A673 (cell line): ENCODE results near the gene CABLES2. TPM values are rescaled to one million over a fixed set of nuclear protein-coding genes. Genes with fewer than 3 reads are reported as not detected.

ENCODE experiments used
- BruUV-seq: library from RNA; stranded (reverse); fragments of 400-500 nt; replicated peaks from 2 replicates; lab custom pipeline; 2021; lab: Mats Ljungman, UMichigan
- CTCF ChIA-PET: fragments of 300-600 bp; sonication (Branson Sonifier 250); formaldehyde crosslinking; loops from one replicate; lab custom pipeline; 2022; ENCODE audit warnings: antibody characterized with exemption; lab: Charles Lee
- POLR2A ChIA-PET: fragments of 300-600 bp; sonication (Branson Sonifier 250); formaldehyde crosslinking; loops from one replicate; lab custom pipeline; 2022; ENCODE audit warnings: antibody characterized with exemption; ENCODE audit not compliant: low non-redundant PET; lab: Charles Lee
- DNase-seq: peaks from one replicate; pipeline ENCODE4 v3.0.0-alpha.2; 2015; ENCODE audit warnings: low spot score
- H3K27ac ChIP-seq: fragments of 200-600 bp; sonication (generic); 2 replicates; pipeline ENCODE4 v1.5.1; 2016; ENCODE audit warnings: mixed run types, low read depth, mild to moderate bottlenecking, mixed read lengths, antibody characterized with exemption, low read length; ENCODE audit not compliant: poor library complexity, severe bottlenecking
- H3K27me3 ChIP-seq: fragments of 200-600 bp; sonication (generic); replicated peaks from 2 replicates; pipeline ENCODE4 v1.6.1; 2017; ENCODE audit warnings: mixed run types, low read depth, mild to moderate bottlenecking, mixed read lengths, antibody characterized with exemption, low read length; ENCODE audit not compliant: insufficient read depth, poor library complexity
- H3K36me3 ChIP-seq: fragments of 200-600 bp; sonication (generic); 2 replicates; pipeline ENCODE4 v1.6.1; 2016; ENCODE audit warnings: mixed run types, mild to moderate bottlenecking, mixed read lengths, antibody characterized with exemption, low read length; ENCODE audit not compliant: insufficient read depth, poor library complexity, severe bottlenecking
- H3K4me1 ChIP-seq: fragments of 200-600 bp; sonication (generic); 2 replicates; pipeline ENCODE4 v1.6.1; 2017; ENCODE audit warnings: mixed run types, mild to moderate bottlenecking, mixed read lengths, antibody characterized with exemption, low read length; ENCODE audit not compliant: insufficient read depth, poor library complexity, severe bottlenecking
- H3K4me3 ChIP-seq: fragments of 200-600 bp; sonication (generic); 2 replicates; pipeline ENCODE4 v1.5.1; 2016; ENCODE audit warnings: low read depth, mixed run types, mild to moderate bottlenecking, mixed read lengths, low read length; ENCODE audit not compliant: poor library complexity, severe bottlenecking
- H3K9me3 ChIP-seq: fragments of 200-600 bp; sonication (generic); 2 replicates; pipeline ENCODE4 v1.6.1; 2016; ENCODE audit warnings: mixed run types, low read depth, mild to moderate bottlenecking, mixed read lengths, antibody characterized with exemption, low read length; ENCODE audit not compliant: poor library complexity, severe bottlenecking
- EZH2 ChIP-seq: fragments of 200-600 bp; sonication (generic); IDR thresholded peaks from 2 replicates; pipeline ENCODE4 v1.6.1; 2017; ENCODE audit warnings: borderline replicate concordance, low read depth, mild to moderate bottlenecking, mixed read lengths, antibody characterized with exemption, low read length; ENCODE audit not compliant: poor library complexity, severe bottlenecking
- intact Hi-C: fragments of 100-400 bp; cut with micrococcal nuclease; formaldehyde crosslinking; loops from one replicate; pipeline ENCODE4 v1.10.0; 2022; ENCODE audit not compliant: unreplicated experiment
- total RNA-seq: library from RNA; stranded (reverse); gene quantifications from 2 replicates; pipeline ENCODE4 v1.2.3, GENCODE V29; 2021
- TF ChIP-seq, protein P1 (sequence below): fragments of 300-800, 200-600 bp; sonication (generic); conservative IDR thresholded peaks from 2 replicates; pipeline ENCODE4 v1.5.1; 2017; ENCODE audit warnings: low read depth, mild to moderate bottlenecking, antibody characterized with exemption, low read length, moderate library complexity, mixed read lengths

CABLES2 gene
- total RNA-seq, 1 experiment from 2014 or later: 11.8 TPM

DNA sequence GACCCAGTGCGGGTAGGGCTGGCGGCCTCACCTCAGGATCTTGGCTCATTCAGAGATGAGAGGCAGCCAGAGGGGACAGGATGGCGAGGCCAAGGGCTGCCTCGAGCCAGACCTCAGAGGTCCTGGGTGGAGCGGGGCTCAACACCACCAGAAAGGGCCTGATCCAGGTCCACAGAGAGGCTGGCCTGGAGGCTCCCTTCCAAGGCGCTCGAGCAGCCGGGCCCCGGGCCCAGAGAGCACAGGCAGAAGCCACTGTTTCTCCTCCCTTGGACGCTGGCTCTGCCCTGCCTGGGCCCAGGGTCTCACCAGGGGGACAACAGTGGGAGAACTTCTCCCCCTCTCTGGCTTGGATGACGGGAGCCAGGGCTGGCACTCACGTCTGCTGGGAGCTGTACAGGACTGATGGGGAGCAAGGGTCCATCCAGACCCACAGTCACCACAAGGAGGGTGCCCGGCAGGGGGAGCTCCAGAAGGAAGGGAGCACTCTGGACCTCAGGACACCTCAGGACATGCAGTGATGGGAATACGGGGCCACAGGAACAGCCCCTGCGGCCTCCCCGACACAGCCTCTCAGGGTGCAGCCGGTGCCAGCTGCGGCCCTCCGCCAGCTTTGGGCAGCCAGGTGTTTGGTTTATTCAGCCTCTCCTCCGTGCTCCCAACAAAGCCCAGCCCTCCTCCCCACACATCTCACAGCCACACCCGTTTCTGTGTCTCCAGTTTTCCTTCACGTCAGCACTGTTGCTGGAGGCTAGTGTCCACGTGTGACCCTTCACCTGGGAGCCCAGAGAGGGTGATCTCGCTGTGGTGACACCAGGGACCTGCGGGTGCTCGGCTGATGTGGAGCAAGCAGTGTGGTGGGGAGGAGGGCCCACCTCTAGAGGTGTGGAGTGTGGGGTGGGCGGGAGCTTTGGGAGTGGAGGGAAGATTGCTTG is 11.5 kb downstream of the CABLES2 start:
- DNase-seq: no peak
- POLR2A ChIA-PET: no interaction called here
- no peak overlapping the region for H3K27ac ChIP-seq
- intact Hi-C loops: no loop called here
- TF ChIP-seq, protein P1, sequence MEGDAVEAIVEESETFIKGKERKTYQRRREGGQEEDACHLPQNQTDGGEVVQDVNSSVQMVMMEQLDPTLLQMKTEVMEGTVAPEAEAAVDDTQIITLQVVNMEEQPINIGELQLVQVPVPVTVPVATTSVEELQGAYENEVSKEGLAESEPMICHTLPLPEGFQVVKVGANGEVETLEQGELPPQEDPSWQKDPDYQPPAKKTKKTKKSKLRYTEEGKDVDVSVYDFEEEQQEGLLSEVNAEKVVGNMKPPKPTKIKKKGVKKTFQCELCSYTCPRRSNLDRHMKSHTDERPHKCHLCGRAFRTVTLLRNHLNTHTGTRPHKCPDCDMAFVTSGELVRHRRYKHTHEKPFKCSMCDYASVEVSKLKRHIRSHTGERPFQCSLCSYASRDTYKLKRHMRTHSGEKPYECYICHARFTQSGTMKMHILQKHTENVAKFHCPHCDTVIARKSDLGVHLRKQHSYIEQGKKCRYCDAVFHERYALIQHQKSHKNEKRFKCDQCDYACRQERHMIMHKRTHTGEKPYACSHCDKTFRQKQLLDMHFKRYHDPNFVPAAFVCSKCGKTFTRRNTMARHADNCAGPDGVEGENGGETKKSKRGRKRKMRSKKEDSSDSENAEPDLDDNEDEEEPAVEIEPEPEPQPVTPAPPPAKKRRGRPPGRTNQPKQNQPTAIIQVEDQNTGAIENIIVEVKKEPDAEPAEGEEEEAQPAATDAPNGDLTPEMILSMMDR: peak; percentile 38; the same call in 1 of the 2 replicates
- no peak for TF ChIP-seq EZH2
- no peaks in the 10 kb centered on the region for H3K9me3 ChIP-seq
- peaks cover 11% of the 10 kb centered on the region for H3K36me3 ChIP-seq
- CTCF ChIA-PET: no interaction called here
- no TSS peak for BruUV-seq
- H3K27me3 ChIP-seq: no peaks in the 10 kb centered on the region
- H3K4me1 ChIP-seq: no peaks in the 10 kb centered on the region
- H3K4me3 ChIP-seq: no peak overlapping the region

GRCh38 chr20:62394248-62395245 is 12.5 kb downstream of the CABLES2 start:
- ChIA-PET POLR2A (no interaction called here), CTCF (no interaction called here)
- no TSS peak for BruUV-seq
- Histone ChIP-seq H3K4me1 (no peaks in the 10 kb centered on the region), H3K27me3 (no peaks in the 10 kb centered on the region), H3K27ac (no peak overlapping the region), H3K36me3 (peaks cover 22% of the 10 kb centered on the region), H3K9me3 (no peaks in the 10 kb centered on the region), H3K4me3 (no peak overlapping the region)
- no peak for TF ChIP-seq EZH2
- TF ChIP-seq, protein P1: no peak
- intact Hi-C loops: no loop called here
- no peak for DNase-seq

DNA sequence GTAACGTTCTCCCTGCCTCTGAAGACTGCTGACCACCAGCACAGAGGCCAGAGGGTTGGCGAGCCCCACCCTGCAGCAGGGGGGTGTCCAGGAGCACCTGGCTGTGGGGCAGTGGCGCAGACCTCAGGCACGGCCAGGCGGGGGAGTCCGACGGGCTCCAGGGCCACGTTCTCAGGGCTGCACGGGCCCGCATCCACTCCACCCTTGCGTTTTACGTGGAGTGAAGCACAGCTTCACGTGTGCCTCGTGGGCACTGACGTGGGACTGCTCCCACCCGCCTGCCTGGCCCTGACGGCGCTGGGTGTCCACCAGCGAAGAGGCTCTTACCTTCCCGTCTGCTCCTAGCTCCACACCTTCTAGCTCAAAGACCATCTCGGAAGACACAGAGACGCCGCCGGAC is 13.3 kb downstream of the CABLES2 start:
- Histone ChIP-seq H3K27ac (no peak overlapping the region), H3K36me3 (peaks cover 29% of the 10 kb centered on the region), H3K27me3 (no peaks in the 10 kb centered on the region), H3K9me3 (no peaks in the 10 kb centered on the region), H3K4me1 (peaks cover 4% of the 10 kb centered on the region), H3K4me3 (no peak overlapping the region)
- TF ChIP-seq, protein P1: no peak
- no peak for TF ChIP-seq EZH2
- no TSS peak for BruUV-seq
- DNase-seq: no peak
- ChIA-PET CTCF (no interaction called here), POLR2A (no interaction called here)
- intact Hi-C loops: no loop called here
